Stimulated activated CD8-positive, alpha-beta memory T cell treated with anti-CD3 and anti-CD28 coated beads, Interleukin-4, amount 100 ng/mL, for 24 hours (primary cell): ENCODE results near the gene DEPDC5.
"Not testable (repeated sequence)": the region's sequence is repeated elsewhere in the genome, so short reads cannot be mapped to it uniquely, and the experiment has no call there.

ENCODE experiments used
- DNase-seq: peaks from one replicate; pipeline ENCODE4 v3.0.0-alpha.2; 2020; ENCODE audit warnings: low read depth

Gene DEPDC5

DNA sequence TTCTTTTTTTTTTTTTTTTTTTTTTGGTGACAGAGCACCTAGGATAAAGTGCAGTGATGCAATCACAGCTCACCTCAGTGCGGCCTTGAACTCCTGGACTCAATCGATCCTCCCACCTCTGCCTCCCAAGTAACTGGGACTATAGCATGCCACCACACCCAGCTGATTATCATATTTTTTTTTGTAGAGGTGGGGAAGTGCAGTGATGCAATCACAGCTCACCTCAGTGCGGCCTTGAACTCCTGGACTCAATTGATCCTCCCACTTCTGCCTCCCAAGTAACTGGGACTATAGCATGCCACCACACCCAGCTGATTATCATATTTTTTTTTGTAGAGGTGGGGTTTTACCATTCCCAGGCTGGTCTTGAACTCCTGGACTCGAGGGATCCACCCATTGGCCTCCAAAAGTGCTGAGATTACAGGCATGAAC, 61.6 kb downstream of the DEPDC5 start:
- not testable (repeated sequence) for DNase-seq

GRCh38 chr22:31816750-31817149, 62.9 kb downstream of the DEPDC5 start:
- no peak for DNase-seq

DNA sequence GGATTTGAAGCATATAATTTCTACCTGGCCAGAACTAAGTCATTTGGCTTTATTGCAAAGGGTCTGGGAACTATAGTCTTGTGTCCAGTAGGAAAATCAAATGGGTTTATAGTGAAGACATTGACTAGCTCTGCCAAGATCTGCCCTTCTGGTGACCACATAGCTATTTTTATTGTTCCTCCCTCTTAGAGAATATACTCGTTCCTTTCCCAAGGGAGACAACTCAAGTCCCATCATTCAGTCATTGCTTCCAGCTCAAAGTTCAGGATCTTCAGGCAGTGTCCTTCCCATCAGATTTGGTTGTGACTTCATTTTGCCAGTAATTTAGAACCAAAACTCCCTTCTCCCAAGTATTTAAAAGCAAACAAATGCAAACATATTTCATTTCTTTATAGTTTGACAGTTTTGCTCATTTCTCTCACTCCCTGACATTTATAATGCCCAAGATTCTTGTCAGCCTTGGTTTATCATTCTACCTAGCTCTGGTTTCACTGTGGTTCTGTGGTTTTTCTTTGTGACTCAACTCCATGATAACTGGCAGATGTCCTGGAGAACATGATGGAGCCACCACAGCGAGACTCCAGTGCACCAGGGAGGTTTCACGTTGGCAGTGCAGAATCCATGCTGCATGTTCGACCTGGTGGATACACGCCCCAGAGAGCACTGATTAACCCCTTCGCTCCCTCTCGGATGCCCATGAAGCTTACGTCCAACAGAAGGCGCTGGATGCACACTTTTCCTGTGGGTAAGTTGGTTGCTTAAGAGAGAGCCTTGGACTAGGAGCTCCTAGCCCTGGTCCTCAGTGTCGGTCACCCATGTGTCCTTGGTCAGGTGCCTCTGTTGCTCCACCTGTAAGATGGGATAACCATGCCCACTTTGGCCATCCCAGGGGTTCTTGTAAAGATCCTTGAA, 64.9 kb downstream of the DEPDC5 start:
- DNase-seq, result no peak

GRCh38 chr22:31820655-31821054, 66.8 kb downstream of the DEPDC5 start:
- no peak for DNase-seq

DNA sequence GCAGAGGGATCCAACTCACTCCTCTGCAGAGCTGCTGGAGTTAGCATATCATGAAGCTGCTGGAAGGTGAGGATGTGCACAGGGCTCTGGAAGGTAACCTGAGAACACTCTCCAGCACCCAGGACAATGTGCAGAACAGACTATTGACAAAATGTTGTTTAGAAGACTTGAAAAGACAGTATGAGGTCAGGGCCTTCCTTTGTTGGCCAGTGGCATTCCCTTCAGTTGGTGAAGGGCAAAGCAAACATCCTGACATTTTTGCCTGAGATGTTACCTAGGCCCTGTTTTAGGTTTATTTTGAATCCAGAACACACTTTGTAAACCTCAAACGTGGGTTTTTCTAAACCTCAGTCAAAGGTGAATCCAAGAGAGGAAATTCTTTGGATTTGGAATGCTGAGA, 67.8 kb downstream of the DEPDC5 start:
- DNase-seq, result no peak

DNA sequence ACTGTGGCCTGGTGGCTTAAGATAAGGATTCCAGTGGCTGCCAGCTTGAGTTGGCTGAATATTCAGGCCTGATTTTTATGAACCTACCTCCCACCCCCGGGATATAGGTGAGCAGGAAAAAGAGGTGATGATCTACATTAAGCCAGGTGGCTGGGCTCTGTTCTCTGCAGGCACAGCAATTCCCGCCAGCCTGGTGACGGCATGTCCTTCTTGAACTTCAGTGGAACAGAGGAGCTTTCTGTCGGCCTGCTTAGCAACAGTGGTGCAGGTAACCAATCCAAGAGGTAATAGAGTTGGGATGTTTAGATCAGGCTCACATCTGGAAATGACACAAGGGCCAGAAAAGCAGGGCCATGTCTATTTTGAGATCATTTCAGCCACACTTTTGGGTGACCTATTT, 68.7 kb downstream of the DEPDC5 start:
- no peak for DNase-seq

GRCh38 chr22:31825513-31825912, 71.7 kb downstream of the DEPDC5 start:
- DNase-seq, result no peak

- DNase-seq, result no peak
Observed at GRCh38 chr22:31826443-31826842, 72.6 kb downstream of the DEPDC5 start.

DNA sequence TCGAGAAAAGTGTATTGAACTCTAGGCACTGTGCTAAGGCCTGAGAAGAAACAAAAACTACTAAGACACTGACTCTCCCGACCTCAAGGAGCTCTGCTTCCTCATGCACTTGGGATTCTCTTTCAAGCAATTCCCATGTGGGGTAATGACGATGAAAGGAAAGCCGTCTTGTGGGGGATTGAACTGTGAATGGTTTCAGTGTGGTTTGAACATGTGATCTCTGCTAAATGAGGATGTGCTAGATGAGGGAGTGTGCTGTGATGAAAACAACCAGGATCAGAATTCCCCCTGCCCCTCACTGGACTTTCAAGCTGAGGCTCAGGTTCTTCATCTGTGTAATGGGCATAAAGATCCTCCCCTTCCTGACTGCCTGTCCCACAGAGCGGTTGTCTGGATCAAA, 74.9 kb downstream of the DEPDC5 start:
- no peak for DNase-seq

- peak; percentile 22 for DNase-seq
Observed at GRCh38 chr22:31829505-31829904, 75.7 kb downstream of the DEPDC5 start.

DNA sequence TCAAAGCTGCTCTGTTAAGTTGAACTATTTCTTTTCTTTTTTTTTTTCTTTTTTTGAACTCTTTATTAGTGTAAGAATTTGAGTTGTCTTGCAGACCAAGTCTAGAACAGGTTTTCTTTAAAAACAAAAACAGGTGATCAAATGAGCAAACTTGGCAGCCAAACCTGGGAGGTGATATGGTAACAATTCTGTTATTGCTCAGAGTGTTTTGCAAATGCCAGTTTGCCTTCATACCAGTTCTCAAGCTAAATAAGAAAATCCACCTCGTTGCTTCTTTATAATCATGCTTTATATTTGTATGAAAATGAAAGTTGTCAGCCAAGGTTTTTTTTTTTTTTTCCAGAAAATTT, 76.9 kb downstream of the DEPDC5 start:
- no peak for DNase-seq

- DNase-seq, result no peak
Observed at GRCh38 chr22:31833930-31834329, 80.1 kb downstream of the DEPDC5 start.

DNA sequence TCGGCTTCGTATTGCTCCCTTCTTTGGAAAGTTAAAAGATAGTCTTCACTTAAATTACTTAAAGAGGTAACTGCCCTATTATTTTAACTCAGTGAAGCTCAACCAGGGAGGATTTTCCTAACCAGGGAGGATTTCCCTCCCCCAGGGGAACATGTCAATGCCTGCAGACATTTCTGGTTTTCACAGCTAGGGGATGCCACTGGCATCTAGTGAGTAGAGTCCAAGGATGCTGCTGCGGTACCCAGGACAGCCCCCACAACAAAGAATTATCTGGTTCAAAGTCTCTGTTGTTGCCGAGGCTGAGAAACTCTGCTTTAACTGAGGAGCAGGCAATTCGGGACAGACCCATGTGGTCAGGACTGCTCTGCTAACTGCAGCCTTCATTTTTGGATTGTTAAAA, 82.2 kb downstream of the DEPDC5 start:
- no peak for DNase-seq

- DNase-seq, result no peak
Observed at GRCh38 chr22:31838917-31839316, 85.1 kb downstream of the DEPDC5 start.

DNA sequence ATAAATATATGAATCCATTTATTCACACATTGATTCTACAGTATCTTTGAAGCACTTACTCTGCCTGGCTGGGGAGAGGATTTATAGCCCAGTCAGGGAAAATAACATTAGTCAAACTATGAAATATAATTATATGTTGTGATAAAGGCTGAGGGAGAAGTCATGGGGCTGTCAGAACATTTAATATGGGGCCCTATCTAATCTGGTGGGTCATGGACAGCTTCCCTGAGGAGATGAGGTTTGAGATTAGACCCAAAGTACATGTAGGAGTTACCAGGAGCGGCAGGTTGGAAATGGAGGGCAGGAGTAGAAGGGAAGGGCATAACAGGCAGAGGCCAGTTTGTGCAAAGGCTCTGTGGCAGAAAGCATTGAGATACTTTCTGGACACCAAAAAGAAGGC, 86.2 kb downstream of the DEPDC5 start:
- DNase-seq, result no peak

DNA sequence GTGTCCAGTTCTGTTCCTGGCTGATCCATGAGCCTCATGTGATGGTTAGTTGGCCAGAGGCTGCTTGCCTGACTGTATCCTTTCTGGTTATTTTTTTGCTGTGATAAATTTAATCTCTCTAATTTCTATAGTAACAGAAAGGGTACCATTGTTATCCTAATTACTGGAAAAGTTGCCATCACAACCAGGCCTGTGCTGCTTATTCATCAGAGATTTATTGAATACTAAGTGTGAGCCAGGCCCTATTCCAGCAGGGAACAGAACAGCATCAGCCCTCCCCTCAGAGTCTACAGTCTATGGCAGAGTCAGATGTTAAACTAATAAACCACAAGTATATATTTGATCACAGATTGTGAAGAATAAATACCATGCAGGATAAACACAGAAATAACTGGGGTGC, 86.8 kb downstream of the DEPDC5 start:
- no peak for DNase-seq

DNA sequence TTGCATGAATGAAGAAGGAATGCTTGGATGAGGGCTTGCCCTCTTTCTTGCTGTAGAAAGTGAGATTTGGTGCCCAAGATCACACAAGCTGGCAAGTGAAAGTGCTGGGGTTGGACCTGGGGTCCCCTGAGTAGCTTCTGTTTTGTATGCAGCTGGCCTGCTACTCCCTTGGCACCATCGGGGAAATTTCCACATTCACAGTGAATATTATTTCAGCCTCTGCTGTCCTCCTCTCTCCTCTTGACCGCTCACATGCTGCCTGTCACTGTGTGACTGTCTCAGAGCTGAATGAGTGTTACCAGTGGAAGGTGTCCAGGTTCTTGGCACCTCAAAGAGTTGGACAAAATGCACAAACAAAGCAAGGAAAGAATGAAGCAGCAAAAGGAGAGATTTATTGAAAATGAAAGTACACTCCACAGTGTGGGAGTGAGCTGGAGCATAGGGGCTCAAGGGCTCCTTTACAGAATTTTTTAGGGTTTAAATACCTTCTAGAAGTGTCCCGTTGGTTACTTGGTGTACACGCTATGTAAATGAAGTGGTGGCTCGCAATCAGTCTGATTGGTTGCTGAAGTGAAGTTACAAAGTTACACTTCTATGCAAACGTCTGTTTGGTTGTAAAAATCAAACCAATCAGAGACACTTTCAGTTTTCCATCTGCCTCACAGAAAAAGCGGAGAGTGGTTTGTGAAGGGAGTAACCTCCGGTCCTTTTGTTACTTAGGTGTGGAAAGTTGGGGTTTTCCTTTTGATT, 87.4 kb downstream of the DEPDC5 start:
- no peak for DNase-seq

GRCh38 chr22:31843526-31843925, 89.7 kb downstream of the DEPDC5 start:
- DNase-seq, result no peak

- DNase-seq, result no peak
Observed at GRCh38 chr22:31844941-31845340, 91.1 kb downstream of the DEPDC5 start.

DNA sequence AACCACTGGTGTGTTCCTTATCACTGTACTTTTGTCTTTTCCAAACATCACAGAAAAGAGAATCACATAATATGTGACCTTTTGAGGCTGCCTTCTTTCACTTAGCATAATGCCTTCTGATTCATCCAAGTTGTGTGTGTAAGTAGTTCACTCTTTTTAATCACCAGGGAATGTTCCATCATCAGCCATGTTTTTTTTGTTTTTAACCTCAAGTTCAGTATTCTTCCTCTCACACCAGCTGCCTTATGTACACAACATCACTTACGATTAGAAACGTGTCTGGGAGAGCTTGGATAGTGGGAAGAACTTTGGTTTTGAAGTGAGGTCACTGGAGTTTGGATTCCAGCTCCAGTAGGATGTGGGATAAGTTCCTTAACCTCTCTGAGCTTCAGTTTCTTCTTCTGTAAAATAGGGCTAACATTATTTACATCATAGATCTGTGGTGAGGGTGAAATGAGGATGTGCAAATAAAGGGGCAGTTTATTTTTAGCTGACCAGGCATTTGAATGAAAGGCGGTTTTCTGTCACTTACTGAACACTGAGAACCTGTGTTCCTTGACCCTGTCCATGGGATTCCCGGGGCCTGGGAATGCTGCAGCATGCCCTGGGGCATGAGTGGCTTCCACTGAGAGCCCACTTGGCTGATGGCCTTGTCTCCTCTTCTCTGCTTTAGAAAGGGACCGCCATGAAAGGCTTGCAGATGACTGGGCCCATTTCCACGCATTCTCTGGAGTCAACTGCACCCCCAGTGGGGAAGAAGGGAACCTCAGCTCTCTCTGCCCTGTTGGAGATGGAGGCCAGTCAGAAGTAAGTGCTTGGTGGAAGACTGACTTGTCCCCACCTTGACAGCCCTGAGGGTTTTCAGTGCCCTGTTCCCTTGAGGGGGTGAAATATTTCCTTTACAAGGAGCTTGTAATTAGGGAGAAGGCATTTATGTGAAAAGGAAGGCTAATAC, 92.6 kb downstream of the DEPDC5 start:
- DNase-seq, result no peak

- no peak for DNase-seq
Observed at GRCh38 chr22:31848411-31848810, 94.6 kb downstream of the DEPDC5 start.

DNA sequence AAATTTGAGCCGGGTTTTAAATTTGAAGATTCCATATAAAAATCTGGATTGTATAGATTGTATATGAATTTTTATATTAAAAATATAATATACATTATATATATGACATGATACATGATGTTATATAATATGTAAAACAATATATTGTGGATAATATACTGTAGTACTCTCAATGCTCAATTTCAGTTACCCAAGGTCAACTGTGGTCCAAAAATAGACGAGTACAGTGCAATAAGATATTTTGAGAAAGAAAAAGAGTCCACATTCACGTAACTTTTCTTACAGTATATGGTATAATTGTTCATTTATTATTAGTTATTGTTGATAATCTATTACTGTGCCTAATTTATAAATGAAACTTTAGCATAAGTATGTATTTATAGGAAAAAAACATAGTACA, 96.3 kb downstream of the DEPDC5 start:
- no peak for DNase-seq
